ENCODE results near the gene ICAM2.

ICAM2 gene

GRCh38 chr17:64020056-64020766, at the start of gene ICAM2:
TSS of gene ICAM2 (minus strand) at chr17:64020633. CDS start at chr17:64006691, 13,942 bp downstream.
- no peak for TF ChIP-seq CTCF (IDR thresholded peaks at IDR 0.05; ENCODE audit: low read depth, low read length)
- no peak within 1 kb of the TSS for H3K4me3 ChIP-seq (ENCODE audit: low read depth, low read length)
- in situ Hi-C loops (cut with HindIII; ENCODE audit: low sequenced_read_pairs) = no loop called here
- no peak for DNase-seq (ENCODE audit: low read depth, low spot score)

GRCh38 chr17:64070213-64070612, 49.8 kb upstream of the ICAM2 start:
- in situ Hi-C loops (cut with HindIII; ENCODE audit: low sequenced_read_pairs) = no loop called here
- DNase-seq (ENCODE audit: low read depth, low spot score) = no peak
- TF ChIP-seq CTCF (IDR thresholded peaks at IDR 0.05; ENCODE audit: low read depth, low read length) = no peak

GRCh38 chr17:64069143-64069542, 48.7 kb upstream of the ICAM2 start:
- H3K4me3 ChIP-seq (ENCODE audit: low read depth, low read length) = no peak overlapping the region
- DNase-seq (ENCODE audit: low read depth, low spot score) = no peak
- no peak for TF ChIP-seq CTCF (IDR thresholded peaks at IDR 0.05; ENCODE audit: low read depth, low read length)
- in situ Hi-C loops (cut with HindIII; ENCODE audit: low sequenced_read_pairs) = no loop called here

More at GRCh38 chr17:64070213-64070612, 49.8 kb upstream of the ICAM2 start:
- H3K4me3 ChIP-seq (ENCODE audit: low read depth, low read length) = no peak overlapping the region

- TF ChIP-seq CTCF (IDR thresholded peaks at IDR 0.05; ENCODE audit: low read depth, low read length) = no peak
- in situ Hi-C loops (cut with HindIII; ENCODE audit: low sequenced_read_pairs) = no loop called here
These were observed 47.2 kb upstream of the ICAM2 start for GRCh38 chr17:64067657-64068056.

GRCh38 chr17:64066716-64067115, 46.3 kb upstream of the ICAM2 start:
- in situ Hi-C loops (cut with HindIII; ENCODE audit: low sequenced_read_pairs) = no loop called here
- no peak for TF ChIP-seq CTCF (IDR thresholded peaks at IDR 0.05; ENCODE audit: low read depth, low read length)
- H3K4me3 ChIP-seq (ENCODE audit: low read depth, low read length) = no peak overlapping the region
- no peak for DNase-seq (ENCODE audit: low read depth, low spot score)

More at GRCh38 chr17:64067657-64068056, 47.2 kb upstream of the ICAM2 start:
- no peak for DNase-seq (ENCODE audit: low read depth, low spot score)
- H3K4me3 ChIP-seq (ENCODE audit: low read depth, low read length) = no peak overlapping the region

- TF ChIP-seq CTCF (IDR thresholded peaks at IDR 0.05; ENCODE audit: low read depth, low read length) = no peak
- DNase-seq (ENCODE audit: low read depth, low spot score) = no peak
- H3K4me3 ChIP-seq (ENCODE audit: low read depth, low read length) = no peak overlapping the region
- in situ Hi-C loops (cut with HindIII; ENCODE audit: low sequenced_read_pairs) = no loop called here
These were observed 44.7 kb upstream of the ICAM2 start for GRCh38 chr17:64065161-64065560.

All from astrocyte of the spinal cord (primary cell).